WTC11 (cell line): ENCODE measurements around the gene IPO9. TPM values are rescaled to one million over a fixed set of nuclear protein-coding genes. Genes with fewer than 3 reads are reported as not detected.
A peak's percentile ranks its signal among the peaks of the same experiment; 100 is the strongest.

Experiments
- ATAC-seq: fragments of 200-7000 bp; cut with Tn5 transposase; 2 replicates; pipeline ENCODE4 v1.10.0; 2021; ENCODE audit warnings: mild to moderate bottlenecking, moderate library complexity
- CTCF ChIA-PET: fragments of 300-600 bp; sonication (Branson Sonifier 250); formaldehyde crosslinking; loops from one replicate; lab custom pipeline; 2021; ENCODE audit warnings: antibody characterized with exemption; lab: Charles Lee
- POLR2A ChIA-PET: fragments of 350-600 bp; sonication (Branson Sonifier 250); formaldehyde crosslinking; loops from one replicate; lab custom pipeline; 2021; ENCODE audit warnings: antibody characterized with exemption; lab: Charles Lee
- DNase-seq: peaks from one replicate; pipeline ENCODE4 v3.0.0; 2021; ENCODE audit warnings: low spot score
- H3K27ac Mint-ChIP-seq: 2 replicates; pipeline ENCODE4 v1.8.0; 2021; ENCODE audit warnings: mixed read lengths
- H3K27me3 Mint-ChIP-seq: 2 replicates; pipeline ENCODE4 v1.8.0; 2021; ENCODE audit warnings: low read depth, mild to moderate bottlenecking, moderate library complexity, mixed read lengths
- H3K36me3 Mint-ChIP-seq: 2 replicates; pipeline ENCODE4 v1.8.0; 2021; ENCODE audit warnings: mixed read lengths
- H3K4me1 Mint-ChIP-seq: 2 replicates; pipeline ENCODE4 v1.8.0; 2022; ENCODE audit warnings: mixed read lengths
- H3K4me3 Mint-ChIP-seq: 2 replicates; pipeline ENCODE4 v1.8.0; 2021; ENCODE audit warnings: mild to moderate bottlenecking, moderate library complexity, mixed read lengths
- H3K9me3 Mint-ChIP-seq: 2 replicates; pipeline ENCODE4 v1.8.0; 2021; ENCODE audit warnings: mixed read lengths
- CREM ChIP-seq: sonication (generic); formaldehyde crosslinking; IDR thresholded peaks from 2 replicates; pipeline ENCODE4 v1.8.1; 2022; ENCODE audit warnings: mild to moderate bottlenecking, missing genetic modification reagents, moderate library complexity
- E2F5 ChIP-seq: sonication (generic); formaldehyde crosslinking; IDR thresholded peaks from 2 replicates; pipeline ENCODE4 v1.8.1; 2022; ENCODE audit warnings: mild to moderate bottlenecking, moderate library complexity, missing genetic modification reagents
- EMX1 ChIP-seq: fragments of 250-450 bp; sonication (Bioruptor Pico); IDR thresholded peaks from 2 replicates; pipeline ENCODE4 v1.8.0; 2021; ENCODE audit warnings: mild to moderate bottlenecking
- FOXJ3 ChIP-seq: sonication (generic); formaldehyde crosslinking; IDR thresholded peaks from 2 replicates; pipeline ENCODE4 v1.9.0; 2021; ENCODE audit warnings: missing genetic modification reagents, mild to moderate bottlenecking, borderline replicate concordance
- FOXP1 ChIP-seq: sonication (generic); formaldehyde crosslinking; IDR thresholded peaks from 2 replicates; pipeline ENCODE4 v1.8.0; 2022; ENCODE audit warnings: missing genetic modification reagents, mild to moderate bottlenecking, moderate library complexity, borderline replicate concordance
- JUN ChIP-seq: sonication (generic); formaldehyde crosslinking; IDR thresholded peaks from 2 replicates; pipeline ENCODE4 v1.8.0; 2023; ENCODE audit warnings: mild to moderate bottlenecking, missing genetic modification reagents
- OVOL2 ChIP-seq: fragments of 250-450 bp; sonication (Bioruptor Pico); IDR thresholded peaks from 2 replicates; pipeline ENCODE4 v1.9.0; 2021; ENCODE audit warnings: mild to moderate bottlenecking, borderline replicate concordance
- PRRX2 ChIP-seq: fragments of 250-450 bp; sonication (Bioruptor Pico); IDR thresholded peaks from 2 replicates; pipeline ENCODE4 v1.8.0; 2021; ENCODE audit warnings: mild to moderate bottlenecking
- SMAD3 ChIP-seq: sonication (generic); formaldehyde crosslinking; IDR thresholded peaks from 2 replicates; pipeline ENCODE4 v1.8.0; 2022; ENCODE audit warnings: missing genetic modification reagents, mild to moderate bottlenecking, borderline replicate concordance
- USF1 ChIP-seq: sonication (generic); formaldehyde crosslinking; IDR thresholded peaks from 2 replicates; pipeline ENCODE4 v1.8.0; 2022; ENCODE audit warnings: mild to moderate bottlenecking, missing genetic modification reagents
- USF2 ChIP-seq: sonication (generic); formaldehyde crosslinking; IDR thresholded peaks from 2 replicates; pipeline ENCODE4 v1.8.1; 2023; ENCODE audit warnings: mild to moderate bottlenecking, missing genetic modification reagents, moderate library complexity
- ZNF416 ChIP-seq: fragments of 250-450 bp; sonication (Bioruptor Pico); IDR thresholded peaks from 2 replicates; pipeline ENCODE4 v1.9.0; 2021; ENCODE audit warnings: mild to moderate bottlenecking, inconsistent platforms
- total RNA-seq: library from RNA; stranded (reverse); gene quantifications from 3 replicates; pipeline ENCODE4 v1.2.3, GENCODE V29; 2021
- TF ChIP-seq, protein P1 (sequence below): sonication (generic); formaldehyde crosslinking; IDR thresholded peaks from 2 replicates; pipeline ENCODE4 v1.8.0; 2022; ENCODE audit warnings: mild to moderate bottlenecking, missing genetic modification reagents
- TF ChIP-seq, protein P2 (sequence below): sonication (generic); formaldehyde crosslinking; IDR thresholded peaks from 2 replicates; pipeline ENCODE4 v1.8.0; 2022; ENCODE audit warnings: mild to moderate bottlenecking, missing genetic modification reagents
- TF ChIP-seq, protein P3 (sequence below): fragments of 250-450 bp; sonication (Bioruptor Pico); conservative IDR thresholded peaks from 2 replicates; pipeline ENCODE4 v1.9.0; 2021; ENCODE audit warnings: mild to moderate bottlenecking
- TF ChIP-seq, protein P4 (sequence below): fragments of 250-450 bp; sonication (Bioruptor Pico); IDR thresholded peaks from 2 replicates; pipeline ENCODE4 v1.9.0; 2021; ENCODE audit warnings: mild to moderate bottlenecking
- TF ChIP-seq, protein P5 (sequence below): sonication (generic); formaldehyde crosslinking; conservative IDR thresholded peaks from 2 replicates; pipeline ENCODE4 v1.8.1; 2022; ENCODE audit warnings: mild to moderate bottlenecking, missing genetic modification reagents
- TF ChIP-seq, protein P6 (sequence below): sonication (generic); formaldehyde crosslinking; IDR thresholded peaks from 2 replicates; pipeline ENCODE4 v1.8.0; 2023; ENCODE audit warnings: missing genetic modification reagents, mild to moderate bottlenecking, borderline replicate concordance

Gene IPO9
- total RNA-seq, 1 experiment from 2014 or later: 97.2 TPM

DNA sequence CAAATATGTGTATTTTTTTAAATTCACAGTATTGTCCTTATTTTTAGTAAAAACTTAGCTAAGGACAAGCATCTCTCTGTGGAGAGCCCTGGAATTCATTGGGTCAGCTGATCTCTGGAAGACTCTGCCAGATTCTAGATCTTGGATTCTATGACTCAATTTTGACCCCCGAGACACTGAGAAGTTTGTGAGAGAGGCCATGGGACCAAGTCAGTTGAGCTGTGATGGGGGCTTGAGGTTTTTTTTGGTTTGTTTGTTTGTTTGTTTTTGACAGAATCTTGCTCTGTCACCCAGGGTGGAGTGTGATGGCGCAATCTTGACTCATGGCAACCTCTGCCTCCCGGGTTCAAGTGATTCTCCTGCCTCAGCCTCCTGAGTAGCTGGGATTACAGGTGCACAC lies 73.2 kb downstream of the IPO9 start (continued):
- no peak for TF ChIP-seq USF2 (CRISPR knock-in tag)
- no peak for TF ChIP-seq FOXP1
- no peak for TF ChIP-seq SMAD3
- no peak for TF ChIP-seq USF1 (CRISPR knock-in tag)
- TF ChIP-seq, protein P1, sequence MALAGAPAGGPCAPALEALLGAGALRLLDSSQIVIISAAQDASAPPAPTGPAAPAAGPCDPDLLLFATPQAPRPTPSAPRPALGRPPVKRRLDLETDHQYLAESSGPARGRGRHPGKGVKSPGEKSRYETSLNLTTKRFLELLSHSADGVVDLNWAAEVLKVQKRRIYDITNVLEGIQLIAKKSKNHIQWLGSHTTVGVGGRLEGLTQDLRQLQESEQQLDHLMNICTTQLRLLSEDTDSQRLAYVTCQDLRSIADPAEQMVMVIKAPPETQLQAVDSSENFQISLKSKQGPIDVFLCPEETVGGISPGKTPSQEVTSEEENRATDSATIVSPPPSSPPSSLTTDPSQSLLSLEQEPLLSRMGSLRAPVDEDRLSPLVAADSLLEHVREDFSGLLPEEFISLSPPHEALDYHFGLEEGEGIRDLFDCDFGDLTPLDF: no peak
- no peak for TF ChIP-seq JUN (CRISPR knock-in tag)
- TF ChIP-seq, protein P2, sequence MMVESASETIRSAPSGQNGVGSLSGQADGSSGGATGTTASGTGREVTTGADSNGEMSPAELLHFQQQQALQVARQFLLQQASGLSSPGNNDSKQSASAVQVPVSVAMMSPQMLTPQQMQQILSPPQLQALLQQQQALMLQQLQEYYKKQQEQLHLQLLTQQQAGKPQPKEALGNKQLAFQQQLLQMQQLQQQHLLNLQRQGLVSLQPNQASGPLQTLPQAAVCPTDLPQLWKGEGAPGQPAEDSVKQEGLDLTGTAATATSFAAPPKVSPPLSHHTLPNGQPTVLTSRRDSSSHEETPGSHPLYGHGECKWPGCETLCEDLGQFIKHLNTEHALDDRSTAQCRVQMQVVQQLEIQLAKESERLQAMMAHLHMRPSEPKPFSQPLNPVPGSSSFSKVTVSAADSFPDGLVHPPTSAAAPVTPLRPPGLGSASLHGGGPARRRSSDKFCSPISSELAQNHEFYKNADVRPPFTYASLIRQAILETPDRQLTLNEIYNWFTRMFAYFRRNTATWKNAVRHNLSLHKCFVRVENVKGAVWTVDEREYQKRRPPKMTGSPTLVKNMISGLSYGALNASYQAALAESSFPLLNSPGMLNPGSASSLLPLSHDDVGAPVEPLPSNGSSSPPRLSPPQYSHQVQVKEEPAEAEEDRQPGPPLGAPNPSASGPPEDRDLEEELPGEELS (CRISPR knock-in tag): no peak
- TF ChIP-seq EMX1 (CRISPR knock-in tag): no peak

GRCh38 chr1:201903135-201903534 lies 74.2 kb downstream of the IPO9 start:
- ATAC-seq (peak; percentile 31), DNase-seq (no peak)
- peaks cover 4% of the 10 kb centered on the region for H3K27me3 Mint-ChIP-seq
- no peak overlapping the region for H3K27ac Mint-ChIP-seq
- POLR2A ChIA-PET: no interaction called here
- H3K4me3 Mint-ChIP-seq: no peak overlapping the region
- CTCF ChIA-PET: interaction anchor here (0.7 to 1.0 kb wide), 2 partner anchors 25 to 74 kb away, joined by 3 read pairs; partner anchors contain the start of gene IPO9
- no peaks in the 10 kb centered on the region for H3K36me3 Mint-ChIP-seq
- H3K9me3 Mint-ChIP-seq: no peaks in the 10 kb centered on the region
- H3K4me1 Mint-ChIP-seq: no peaks in the 10 kb centered on the region
- no peak for TF ChIP-seq OVOL2 (CRISPR knock-in tag)
- TF ChIP-seq, protein P2 (CRISPR knock-in tag): no peak
- TF ChIP-seq, protein P3, sequence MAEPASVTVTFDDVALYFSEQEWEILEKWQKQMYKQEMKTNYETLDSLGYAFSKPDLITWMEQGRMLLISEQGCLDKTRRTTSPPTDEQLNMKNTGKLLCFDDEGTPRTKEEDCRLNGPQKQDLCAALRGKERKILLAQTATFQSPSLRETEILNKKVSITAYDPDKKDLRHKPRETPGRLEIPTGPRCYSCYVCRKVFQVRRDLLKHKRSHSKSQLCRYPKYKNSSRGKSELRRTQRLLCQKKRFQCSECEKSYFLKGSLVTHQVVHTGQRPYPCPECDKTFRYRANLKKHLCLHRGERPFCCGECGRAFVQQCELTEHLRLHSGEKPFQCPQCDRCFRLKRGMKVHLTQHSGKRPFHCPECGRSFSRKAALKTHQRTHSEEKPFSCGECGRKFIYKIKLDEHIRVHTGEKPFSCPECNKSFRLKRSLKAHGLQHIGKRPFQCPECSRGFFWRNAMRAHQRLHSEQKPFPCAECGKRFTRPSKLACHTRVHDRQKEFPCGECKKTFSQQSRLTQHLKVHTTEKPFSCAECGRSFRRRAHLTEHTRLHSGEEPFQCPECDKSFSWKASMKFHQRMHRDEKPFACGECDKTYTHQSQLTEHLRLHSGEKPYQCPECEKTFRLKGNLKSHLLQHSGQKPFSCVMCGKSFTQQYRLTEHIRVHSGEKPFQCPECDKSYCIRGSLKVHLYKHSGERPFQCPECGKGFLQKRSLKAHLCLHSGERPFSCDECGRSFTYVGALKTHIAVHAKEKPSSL (CRISPR knock-in tag): no peak
- no peak for TF ChIP-seq FOXJ3
- TF ChIP-seq PRRX2 (CRISPR knock-in tag): no peak
- TF ChIP-seq, protein P4, sequence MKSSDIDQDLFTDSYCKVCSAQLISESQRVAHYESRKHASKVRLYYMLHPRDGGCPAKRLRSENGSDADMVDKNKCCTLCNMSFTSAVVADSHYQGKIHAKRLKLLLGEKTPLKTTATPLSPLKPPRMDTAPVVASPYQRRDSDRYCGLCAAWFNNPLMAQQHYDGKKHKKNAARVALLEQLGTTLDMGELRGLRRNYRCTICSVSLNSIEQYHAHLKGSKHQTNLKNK: no peak
- TF ChIP-seq E2F5 (CRISPR knock-in tag): no peak
- no peak for TF ChIP-seq ZNF416 (CRISPR knock-in tag)
- TF ChIP-seq, protein P5, sequence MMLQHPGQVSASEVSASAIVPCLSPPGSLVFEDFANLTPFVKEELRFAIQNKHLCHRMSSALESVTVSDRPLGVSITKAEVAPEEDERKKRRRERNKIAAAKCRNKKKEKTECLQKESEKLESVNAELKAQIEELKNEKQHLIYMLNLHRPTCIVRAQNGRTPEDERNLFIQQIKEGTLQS: no peak
- TF ChIP-seq, protein P6, sequence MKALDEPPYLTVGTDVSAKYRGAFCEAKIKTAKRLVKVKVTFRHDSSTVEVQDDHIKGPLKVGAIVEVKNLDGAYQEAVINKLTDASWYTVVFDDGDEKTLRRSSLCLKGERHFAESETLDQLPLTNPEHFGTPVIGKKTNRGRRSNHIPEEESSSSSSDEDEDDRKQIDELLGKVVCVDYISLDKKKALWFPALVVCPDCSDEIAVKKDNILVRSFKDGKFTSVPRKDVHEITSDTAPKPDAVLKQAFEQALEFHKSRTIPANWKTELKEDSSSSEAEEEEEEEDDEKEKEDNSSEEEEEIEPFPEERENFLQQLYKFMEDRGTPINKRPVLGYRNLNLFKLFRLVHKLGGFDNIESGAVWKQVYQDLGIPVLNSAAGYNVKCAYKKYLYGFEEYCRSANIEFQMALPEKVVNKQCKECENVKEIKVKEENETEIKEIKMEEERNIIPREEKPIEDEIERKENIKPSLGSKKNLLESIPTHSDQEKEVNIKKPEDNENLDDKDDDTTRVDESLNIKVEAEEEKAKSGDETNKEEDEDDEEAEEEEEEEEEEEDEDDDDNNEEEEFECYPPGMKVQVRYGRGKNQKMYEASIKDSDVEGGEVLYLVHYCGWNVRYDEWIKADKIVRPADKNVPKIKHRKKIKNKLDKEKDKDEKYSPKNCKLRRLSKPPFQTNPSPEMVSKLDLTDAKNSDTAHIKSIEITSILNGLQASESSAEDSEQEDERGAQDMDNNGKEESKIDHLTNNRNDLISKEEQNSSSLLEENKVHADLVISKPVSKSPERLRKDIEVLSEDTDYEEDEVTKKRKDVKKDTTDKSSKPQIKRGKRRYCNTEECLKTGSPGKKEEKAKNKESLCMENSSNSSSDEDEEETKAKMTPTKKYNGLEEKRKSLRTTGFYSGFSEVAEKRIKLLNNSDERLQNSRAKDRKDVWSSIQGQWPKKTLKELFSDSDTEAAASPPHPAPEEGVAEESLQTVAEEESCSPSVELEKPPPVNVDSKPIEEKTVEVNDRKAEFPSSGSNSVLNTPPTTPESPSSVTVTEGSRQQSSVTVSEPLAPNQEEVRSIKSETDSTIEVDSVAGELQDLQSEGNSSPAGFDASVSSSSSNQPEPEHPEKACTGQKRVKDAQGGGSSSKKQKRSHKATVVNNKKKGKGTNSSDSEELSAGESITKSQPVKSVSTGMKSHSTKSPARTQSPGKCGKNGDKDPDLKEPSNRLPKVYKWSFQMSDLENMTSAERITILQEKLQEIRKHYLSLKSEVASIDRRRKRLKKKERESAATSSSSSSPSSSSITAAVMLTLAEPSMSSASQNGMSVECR: no peak
- no peak for TF ChIP-seq CREM (CRISPR knock-in tag)
